Measurements from ENCODE around the gene PCGF6.

The PCGF6 gene

DNA sequence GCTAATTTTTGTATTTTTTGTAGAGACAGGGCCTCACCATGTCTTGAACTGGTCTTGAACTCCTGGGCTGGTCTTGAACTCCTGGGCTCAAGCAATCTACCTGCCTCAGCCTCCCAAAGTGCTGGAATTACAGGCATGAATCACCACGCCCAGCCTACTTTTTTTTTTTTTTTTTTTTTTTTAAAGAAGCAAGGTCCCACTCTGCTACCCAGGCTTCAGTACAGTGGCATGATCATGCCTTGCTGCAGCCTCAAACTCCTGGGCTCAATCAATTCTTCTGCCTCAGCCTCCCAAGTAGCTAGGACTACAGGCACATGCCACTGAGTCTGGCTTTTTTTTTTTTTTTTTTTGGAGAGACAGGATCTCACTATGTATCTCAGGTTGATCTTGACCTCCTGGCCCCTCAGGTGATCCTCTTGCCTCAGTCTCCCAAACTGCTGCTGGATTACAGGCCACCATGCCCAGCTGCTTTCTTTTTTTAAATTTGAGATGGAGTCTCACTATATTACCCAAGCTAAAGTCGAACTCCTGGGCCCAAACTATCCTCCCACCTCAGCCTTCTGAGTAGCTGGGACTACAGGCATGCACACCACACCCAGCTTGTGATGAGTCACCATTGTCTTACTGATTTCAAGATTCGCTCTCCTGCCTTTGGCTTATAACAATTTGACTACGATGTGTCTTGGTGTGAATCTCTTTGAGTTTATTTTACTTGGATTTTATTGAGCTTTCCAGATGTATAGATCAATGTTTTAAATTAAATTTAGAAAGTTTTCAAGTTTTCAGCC lies 96.2 kb downstream of the PCGF6 start:
- no peak overlapping the region for H3K27ac ChIP-seq
- TF ChIP-seq ZFX (IDR thresholded peaks at IDR 0.05) = no peak
- TF ChIP-seq, protein P1, sequence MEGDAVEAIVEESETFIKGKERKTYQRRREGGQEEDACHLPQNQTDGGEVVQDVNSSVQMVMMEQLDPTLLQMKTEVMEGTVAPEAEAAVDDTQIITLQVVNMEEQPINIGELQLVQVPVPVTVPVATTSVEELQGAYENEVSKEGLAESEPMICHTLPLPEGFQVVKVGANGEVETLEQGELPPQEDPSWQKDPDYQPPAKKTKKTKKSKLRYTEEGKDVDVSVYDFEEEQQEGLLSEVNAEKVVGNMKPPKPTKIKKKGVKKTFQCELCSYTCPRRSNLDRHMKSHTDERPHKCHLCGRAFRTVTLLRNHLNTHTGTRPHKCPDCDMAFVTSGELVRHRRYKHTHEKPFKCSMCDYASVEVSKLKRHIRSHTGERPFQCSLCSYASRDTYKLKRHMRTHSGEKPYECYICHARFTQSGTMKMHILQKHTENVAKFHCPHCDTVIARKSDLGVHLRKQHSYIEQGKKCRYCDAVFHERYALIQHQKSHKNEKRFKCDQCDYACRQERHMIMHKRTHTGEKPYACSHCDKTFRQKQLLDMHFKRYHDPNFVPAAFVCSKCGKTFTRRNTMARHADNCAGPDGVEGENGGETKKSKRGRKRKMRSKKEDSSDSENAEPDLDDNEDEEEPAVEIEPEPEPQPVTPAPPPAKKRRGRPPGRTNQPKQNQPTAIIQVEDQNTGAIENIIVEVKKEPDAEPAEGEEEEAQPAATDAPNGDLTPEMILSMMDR (conservative IDR thresholded peaks at IDR 0.05) = no peak

DNA sequence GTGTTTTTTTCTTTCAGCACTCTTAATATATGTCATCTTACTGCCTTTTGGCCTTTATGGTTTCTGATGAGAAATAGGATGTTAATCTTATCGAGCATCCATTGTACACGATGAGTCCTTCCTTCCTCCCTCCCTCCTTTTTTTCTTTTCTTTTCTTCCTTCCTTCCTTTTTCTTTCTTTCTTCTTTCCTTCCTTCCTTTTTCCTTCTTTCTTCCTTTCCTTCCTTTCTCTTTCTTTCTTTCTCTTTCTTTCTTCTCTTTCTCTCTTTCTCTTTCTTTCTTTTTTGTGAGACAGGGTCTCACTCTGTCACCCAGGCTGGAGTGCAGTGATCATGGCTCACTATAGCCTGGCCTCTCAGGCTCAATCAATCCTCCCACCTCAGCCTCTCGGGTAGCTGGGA lies 96.8 kb downstream of the PCGF6 start:
- TF ChIP-seq, protein P1 (conservative IDR thresholded peaks at IDR 0.05) = no peak
- TF ChIP-seq ZFX (IDR thresholded peaks at IDR 0.05) = no peak
- H3K27ac ChIP-seq = no peak overlapping the region

Measured in C4-2B (cell line).